GM21515 (cell line): Measurements from ENCODE around the gene SSBP4.

Experiments used
- ATAC-seq: cut with Tn5 transposase; IDR thresholded peaks from one replicate; pipeline ENCODE4 v1.9.1; 2021; ENCODE audit not compliant: unreplicated experiment

SSBP4 gene

DNA sequence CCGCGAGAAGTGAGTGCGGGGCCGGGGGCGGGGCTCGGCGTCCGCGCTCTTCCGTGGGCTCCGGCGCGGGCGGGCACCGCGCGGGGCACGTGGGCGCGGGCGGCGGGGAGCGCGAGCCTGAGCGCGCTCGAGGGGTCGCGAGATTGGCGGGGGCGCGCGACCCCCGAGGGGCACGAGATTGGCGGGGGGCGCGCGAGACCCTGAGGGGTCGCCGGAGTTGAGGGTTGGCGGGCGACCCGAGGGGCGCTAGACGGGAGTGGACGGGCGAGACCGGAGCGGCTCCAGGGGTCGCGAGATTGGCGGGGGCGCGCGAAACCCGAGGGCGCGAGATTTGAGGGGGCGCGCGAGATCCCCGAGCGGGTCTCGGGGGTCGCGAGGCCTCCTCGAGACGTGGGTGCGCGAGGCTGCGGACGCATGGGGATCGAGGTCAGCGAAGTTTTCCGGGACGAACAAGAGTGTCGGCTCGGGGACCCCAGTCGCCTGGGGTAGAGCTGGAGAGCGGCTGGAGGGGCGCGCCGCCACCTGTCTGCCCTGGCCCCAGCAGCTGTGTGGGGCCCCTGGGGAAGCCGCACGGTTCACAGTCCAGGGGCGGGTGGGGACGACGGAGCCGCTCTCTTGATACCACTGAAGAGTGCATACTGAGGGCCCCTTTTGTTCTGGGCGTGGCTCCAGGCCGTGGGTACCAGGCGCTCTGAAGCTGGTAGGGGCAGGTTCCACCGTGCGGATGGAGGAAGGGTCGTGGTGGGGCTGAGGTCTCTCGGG lies 682 bp downstream of the SSBP4 start:
- no peak for ATAC-seq

DNA sequence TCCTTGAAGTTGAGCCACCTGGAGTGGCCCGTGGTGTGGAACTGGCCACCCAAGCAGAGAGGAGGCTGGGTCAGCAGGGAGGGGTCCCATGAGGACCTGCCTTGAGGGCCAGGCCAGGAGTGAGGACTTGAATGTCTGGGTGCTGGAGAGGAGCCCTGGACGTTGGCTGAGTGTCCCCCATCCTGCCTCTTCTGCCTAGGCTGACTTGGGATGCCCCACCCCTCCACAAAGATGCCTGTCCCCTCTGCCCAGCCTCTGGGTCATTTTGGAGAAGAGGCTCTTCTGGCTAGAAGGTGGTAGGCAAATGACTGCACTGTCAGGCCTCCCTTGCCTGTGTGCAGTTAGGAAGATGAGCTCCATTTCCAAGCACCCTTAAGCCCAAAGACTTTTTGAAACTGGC lies 1.7 kb downstream of the SSBP4 start:
- ATAC-seq, result no peak

DNA sequence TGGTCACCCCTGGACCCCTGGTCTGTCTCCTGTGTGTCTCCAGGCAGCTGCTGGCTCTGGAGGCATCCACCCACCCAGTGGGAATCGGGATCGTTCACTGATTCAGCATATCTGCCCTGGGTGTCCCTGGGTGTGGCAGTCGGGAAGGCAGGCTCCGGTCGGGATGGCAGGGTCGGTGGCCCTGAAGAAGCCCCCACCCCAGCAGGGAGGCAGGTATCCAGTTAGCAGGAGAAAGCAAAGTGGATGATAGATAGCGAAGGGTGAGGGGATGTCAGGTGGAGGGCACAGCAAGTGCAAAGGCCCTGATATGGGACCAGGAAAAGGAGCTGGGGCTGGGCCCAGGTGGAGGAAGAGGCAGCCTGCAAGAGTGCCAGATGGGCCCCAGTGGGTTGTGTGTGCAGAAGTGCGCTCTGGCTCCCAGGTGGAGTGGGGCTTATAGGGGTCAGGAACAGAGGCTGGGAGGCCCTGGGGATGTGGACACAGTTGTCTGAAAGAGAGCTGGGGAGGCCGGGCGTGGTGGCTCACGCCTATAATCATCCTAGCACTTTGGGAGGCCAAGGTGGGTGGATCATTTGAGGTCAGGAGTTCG lies 2.3 kb downstream of the SSBP4 start:
- ATAC-seq, result no peak

DNA sequence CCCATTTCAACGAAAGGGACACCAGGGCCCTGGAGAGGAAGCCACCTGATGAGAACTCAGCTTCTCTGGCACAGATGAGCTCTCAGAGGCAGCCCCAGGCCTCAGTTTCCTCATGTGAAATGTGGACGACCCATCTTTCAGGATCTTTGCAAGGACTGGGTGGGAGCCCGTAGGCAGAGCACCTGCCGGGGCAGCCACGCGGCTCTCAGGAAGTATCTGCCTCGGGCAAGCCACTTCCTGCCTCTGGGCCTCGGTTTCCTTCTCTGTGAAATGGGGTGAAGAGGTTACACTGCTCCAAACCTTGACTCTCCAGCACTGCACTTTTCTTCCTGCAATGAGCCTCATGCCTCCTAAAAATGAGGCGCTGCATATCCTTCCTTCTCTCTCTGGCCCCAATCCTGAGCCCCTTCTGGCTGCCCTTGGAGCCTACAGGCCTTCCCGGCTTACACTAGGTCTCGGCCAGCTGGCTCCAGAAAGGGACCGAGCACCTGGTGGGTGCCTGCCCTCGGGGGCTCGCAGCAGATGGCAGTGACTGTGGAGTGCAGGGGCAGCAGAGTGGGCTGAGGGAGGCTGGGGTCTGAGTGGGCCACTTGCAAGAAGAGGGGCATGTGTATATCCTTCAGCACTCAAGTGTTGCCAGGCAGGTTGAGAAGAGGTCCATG lies 3.5 kb downstream of the SSBP4 start:
- ATAC-seq, result no peak

DNA sequence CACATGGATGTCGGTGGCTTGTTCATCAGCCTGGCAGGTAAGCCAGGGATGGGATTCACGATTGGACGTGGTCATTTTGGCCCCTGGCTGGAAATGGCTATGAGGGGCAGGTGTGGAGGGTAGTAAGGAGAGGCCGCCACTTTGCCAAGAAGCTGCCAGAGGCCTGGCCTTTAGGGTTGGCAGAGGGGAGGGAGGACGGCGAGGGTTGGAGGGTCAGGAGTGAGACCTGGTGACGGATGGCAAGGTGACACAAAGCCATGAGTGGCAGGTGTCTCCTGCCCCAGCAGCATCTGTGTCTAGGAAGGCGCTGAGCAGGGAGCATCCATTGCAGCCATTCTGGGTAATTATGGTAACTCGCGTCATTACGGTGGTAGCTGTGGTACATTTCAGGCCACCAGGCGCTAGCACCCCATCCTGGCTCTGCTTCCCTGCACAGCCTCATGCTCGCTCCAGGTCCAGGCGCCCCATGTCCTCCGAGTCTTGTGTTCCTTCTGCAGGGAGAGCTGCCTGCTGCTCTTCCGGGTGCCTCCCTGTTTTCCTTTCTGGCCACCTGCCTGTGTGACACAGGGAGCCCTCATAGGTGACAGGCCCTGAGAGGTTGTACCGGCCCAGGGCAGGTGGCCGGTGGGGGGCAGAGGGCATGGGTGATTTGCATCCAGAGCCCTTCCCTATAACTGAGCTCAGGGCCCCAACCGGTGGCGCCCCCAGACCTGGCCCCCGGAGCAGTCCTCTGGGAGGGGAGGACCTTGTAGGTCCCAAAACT lies 4.2 kb downstream of the SSBP4 start:
- ATAC-seq, result no peak

DNA sequence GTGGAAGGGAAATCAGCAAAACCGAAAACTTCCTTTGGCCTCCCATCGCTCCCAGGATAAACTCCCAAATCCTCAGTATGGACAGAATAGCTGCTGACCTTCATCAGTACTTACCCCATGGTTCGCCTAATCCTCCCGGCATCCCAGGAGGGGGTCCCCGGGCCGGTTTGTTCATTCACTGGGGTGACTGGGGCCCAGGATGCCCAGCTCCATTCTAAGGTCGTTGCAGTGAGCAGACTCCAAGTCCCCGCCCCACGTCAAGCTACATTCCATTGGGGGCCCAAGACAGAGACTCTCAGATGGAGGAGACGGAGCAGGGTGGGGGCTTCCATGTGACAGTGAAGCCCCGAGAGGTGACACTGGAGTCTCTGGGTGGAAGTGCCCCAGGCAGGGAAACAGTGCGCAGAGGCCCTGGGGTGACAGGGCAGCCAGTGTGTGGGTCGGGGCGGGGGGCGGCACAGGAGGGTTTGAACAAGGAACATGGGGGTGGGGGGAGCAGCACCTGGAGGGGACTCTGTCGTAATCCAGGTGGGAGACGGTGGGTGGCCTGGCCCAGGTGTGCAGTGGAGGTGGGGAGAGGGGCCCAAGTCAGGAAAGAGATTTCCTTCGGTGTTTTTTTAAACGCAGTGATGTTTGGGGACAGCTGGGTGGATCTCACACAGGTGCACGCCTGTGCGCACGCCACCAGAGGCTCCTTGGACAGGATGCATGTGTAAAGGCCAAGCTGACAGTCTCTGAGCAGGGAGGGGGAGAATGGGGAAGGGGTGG lies 5.1 kb downstream of the SSBP4 start:
- ATAC-seq, result no peak

DNA sequence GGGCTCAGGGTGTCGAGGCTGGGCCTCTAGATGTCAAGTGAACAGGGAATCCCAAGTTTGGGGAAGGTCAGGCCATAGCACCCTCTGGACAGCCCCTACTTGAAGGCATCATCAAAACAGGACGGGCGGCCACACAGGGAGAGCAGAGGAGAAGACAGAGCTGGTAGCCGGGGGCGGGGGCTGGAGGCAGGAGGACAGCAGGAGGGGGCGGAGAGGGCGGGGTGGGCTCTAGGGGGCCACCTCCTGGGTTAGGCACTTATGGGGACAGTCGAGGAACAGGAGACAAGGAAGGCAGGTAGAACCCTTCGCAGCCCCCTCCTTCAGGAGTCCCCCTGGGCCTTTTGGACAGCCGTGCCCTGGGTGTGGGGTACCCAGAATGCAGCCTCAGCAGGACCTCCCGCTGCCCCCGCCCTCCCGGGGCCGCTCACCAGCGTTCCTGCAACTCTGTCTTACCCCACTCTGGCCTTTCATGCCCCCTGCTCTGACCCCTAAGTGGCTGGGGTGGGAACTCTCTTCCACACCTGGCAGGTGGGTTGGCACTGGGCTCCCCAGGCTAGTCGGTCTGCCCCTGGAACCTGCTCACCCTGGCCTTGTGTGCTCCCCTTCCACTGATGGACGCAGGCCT lies 5.8 kb downstream of the SSBP4 start:
- ATAC-seq, result no peak

DNA sequence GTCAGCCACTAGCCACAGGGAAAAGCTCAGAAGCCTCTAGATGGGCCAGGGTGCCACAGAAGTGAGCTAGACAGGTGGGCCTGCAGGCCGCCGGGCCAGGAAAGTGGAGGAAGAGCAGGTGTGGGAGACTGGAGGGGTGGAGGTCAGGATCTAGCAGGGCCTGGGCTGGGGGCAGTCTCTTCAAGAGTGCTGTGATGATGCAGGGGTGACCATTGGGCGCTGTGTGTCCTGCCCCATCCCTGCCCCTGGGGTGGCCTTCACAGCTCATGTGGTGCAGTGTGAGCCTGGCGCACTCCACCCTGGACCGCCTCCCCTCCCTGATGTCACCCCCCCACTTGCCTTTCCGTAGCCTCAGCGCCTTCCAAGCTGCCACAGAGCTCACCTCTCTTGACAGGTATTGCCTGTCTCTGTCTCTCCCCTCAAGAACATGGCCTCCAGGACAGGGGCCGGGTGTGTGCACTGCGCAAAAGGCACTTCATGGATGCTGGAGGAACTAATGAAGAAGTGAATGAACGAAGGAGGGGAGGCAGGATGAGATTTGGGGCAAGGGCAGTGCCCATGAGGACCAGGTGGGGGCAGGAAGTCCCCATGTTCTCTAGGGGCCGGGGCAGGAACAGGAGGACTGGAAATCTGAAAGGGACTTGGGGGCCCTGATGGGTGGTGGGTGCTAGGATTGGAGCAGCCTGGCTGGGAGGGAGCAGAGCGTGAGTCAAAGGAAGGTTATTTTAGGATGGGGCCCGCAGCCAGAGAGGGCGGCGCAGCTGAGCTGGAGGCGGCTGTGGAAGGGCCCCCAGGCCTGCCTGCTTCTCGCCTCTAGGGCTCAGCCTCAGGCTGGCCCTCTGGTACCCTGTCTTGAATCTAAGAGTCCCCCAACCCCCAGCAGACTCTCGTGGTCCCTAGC lies 6.6 kb downstream of the SSBP4 start:
- no peak for ATAC-seq

DNA sequence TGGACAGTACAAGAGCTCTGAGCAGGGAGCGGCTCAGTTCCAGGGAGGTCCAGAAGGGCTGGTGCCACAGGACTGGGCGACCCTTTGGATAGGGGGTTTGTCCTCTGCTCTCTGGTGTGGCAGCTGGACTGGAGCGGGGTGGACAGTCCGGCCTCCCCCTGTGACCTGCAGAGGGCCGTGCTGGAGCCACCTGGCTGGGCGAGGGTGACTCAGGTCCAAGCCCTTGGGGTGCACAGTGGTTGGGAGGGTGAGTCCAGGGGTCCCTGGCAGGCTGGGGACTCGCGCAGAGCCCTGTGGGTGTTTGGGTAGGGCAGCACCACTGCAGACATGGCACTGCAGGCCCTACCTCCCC lies 7.2 kb downstream of the SSBP4 start:
- ATAC-seq, result no peak

DNA sequence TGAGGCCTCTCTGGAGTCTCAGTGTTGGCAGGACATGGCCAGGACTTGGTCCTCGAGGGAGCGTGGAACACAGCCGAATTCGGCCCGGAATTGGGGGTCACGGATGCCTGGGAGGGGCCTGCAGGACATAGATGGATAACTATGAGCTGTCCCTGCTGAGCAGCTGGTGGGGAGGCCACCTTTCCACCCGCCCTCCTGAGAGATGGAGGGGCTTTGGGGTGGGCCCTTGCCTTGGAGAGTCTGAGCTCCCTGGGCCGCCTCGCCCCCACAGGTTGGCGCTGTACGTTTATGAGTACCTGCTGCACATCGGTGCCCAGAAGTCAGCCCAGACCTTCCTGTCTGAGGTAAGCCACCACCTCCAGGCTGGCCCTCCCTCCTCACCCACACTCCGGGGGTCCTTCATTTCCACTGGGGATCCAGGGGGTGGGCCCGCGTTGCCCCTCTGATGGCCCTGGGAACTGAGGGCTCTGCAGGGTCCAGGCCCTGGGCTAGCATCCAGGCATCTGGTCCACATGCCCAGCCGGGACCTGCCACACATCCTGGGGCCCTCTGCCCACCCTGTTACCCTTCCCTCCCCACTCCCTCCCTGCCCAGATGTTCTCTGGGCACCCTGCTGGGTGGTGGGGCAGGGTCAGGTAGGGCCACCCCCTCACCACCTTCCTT lies 8.0 kb downstream of the SSBP4 start:
- no peak for ATAC-seq

DNA sequence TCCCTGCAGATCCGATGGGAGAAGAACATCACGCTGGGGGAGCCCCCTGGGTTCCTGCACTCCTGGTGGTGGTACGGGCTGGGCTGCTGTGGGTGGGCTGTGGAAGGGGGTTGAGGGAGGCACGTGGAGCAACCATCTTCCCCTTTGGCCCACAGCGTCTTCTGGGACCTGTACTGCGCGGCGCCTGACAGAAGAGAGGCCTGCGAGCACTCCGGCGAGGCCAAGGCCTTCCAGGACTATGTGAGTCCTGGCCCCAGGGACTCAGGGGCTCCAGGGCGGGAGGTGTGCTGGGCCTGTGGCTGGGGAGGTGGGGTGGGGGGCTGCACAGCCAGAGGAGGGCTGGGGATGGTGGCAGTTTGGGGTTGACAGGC lies 8.5 kb downstream of the SSBP4 start:
- no peak for ATAC-seq

DNA sequence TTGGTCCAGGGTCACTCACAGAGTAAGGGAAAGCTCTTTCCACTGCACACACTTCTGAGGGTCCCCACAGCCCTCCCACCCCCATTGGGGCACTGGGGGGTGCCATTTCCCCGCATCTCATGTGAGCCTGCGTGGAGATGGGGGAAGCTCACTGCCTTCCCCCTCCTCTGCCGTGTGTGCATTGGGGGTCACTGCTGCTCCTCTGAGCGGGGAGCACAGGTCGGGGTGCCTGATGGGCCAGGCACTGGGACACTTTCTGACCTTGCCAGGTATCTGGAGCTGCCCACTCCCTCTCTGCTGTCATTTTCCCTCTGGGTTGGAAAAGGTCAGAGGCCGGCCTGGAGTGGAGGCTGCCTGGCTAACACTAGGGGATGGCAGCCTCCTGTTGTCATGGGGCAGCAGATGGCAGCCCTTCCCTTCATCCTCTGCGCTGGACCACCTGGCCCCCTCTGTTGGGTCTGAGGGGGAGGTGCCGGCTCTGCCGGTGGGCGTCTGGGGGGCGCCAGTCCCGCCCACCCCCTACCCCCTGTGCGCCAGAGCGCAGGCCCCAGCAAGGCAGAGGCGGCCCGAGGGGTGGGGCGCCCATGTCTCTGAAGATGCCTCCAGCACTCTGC lies 9.1 kb downstream of the SSBP4 start:
- ATAC-seq, result no peak

DNA sequence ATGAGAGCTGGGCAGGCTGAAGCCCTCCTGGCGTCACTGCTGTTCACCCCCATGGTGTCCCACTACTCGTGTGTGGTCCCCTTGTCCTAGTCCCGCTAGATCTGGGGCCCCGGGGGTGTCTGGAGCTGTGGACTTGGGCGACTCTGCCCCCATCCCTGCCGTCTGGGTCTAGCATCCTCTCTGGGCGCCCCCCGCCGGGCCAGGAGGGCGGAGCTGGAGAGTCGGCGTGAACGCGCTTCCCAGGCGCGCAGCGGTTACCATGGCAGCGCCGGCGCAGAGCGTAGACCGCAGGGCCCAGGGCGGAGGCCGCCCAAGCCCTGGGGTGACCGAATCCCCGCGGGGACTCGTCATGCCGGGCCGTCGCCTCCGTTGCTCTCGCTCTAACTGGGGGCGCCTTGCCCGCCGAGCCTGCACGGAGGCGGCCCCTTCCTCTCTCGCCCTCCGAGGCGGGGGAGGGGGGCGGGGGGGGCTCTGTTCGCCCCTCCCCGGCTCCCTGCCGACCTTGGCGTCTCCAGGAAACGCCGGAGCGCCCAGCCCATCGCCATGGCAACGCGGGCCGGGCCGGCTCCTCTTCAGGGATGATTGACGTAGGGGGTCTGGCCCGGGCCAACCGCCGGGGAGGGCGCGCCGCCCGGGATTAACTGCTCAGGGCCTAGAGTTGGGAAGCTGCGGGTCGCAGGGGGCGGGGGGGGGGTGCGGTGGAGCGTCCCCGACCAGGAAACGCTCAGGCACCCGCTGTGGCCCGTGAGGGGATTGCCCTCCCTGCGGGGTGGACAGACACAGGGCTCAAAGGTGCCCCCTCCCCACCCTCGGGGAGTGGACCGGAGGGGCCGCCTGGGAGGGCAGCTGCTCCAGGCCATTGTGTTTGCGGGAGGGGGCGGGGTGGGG lies 9.8 kb downstream of the SSBP4 start:
- peak; percentile 47 for ATAC-seq

DNA sequence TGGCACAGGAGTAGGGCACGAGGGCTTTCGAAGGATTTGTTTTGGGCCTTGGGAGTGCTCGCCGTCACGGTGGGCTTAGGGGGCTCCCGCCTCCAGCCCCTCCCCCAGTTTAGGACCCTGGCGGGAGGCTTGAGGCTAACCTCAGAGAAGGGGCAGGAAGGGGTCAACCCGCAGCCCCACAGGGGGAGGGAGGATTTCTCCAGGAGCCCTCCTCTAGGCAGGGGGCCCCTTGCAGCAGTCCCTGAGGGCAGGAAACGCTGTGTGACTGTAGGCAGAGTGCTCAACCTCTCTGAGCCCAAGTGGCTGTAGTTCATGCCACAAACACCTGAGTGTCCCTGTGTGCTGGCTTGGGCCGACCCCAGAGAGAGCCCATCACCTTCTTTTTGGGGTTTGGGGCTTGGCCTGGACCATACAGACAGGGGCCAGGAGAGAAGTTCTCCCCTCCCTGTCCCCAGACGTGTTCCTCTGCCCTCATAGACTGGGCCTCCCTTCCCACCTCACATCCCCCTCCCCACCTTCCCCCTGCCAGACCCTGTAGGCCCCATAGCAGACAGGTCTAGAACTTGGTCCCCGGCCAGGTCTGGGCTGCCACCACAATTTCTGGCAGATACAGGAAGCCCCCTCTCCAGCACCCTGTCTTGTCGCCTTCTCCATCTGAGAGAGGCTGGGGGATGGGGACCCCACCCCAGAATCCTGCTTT lies 10.7 kb downstream of the SSBP4 start:
- no peak for ATAC-seq

DNA sequence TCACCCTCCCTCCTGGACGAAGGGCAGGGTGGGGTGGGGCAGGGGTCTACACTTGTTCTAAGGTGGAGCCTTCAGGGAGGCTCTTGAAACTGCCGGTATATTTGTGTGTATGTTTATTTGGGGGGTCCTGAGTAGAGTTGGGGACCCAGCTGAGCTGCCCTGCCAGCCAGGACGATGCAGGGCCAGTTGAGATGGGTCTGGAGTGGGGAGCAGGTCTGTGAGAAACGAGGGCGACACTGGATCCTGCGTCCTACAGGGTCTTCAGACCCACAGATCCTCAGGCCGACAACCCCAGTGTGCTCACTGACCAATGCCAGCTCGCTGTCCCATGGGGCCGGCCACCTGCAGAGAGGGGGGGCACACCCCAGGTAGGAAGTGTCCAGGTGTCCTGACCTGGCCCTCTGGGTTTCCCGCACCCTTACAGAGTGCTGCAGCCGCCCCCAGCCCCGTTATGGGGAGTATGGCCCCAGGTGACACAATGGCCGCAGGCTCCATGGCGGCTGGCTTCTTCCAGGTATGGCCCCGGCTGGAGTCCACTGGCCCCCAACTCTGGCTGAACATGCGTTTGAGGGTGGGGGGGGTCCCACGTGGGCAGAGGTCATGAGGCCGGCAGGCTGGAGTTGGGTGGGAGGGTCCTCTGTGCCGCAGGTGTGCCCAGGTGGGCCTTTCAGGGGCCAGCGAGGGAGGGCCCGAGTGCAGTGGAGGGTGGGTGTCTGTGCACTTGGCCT lies 11.4 kb downstream of the SSBP4 start:
- ATAC-seq, result no peak
